Duodenal mucosa (tissue), 2 donors: ENCODE results near the gene ZNF511.

ENCODE experiments used
- H3K27ac ChIP-seq: one replicate; pipeline ENCODE4 v1.7.0; 2013; ENCODE audit warnings: low read depth, low read length
- H3K27me3 ChIP-seq, 2 donors: one replicate each; pipeline ENCODE4 v1.7.0; 2013; ENCODE audit warnings: low read length in 2 of 2, control low read depth in 1 of 2; ENCODE audit not compliant: insufficient read depth in 2 of 2, control insufficient read depth in 1 of 2
- H3K36me3 ChIP-seq, 2 donors: one replicate each; pipeline ENCODE4 v1.7.0; 2013; ENCODE audit warnings: low read length in 2 of 2, control low read depth in 1 of 2; ENCODE audit not compliant: insufficient read depth in 2 of 2, control insufficient read depth in 1 of 2
- H3K4me1 ChIP-seq, 2 donors: one replicate each; pipeline ENCODE4 v1.7.0; 2013; ENCODE audit warnings: low read length in 2 of 2, control low read depth in 1 of 2; ENCODE audit not compliant: insufficient read depth in 2 of 2, control insufficient read depth in 1 of 2
- H3K4me3 ChIP-seq, 2 donors: one replicate each; pipeline ENCODE4 v1.7.0; 2013; ENCODE audit warnings: low read length in 2 of 2, low read depth in 1 of 2
- H3K9ac ChIP-seq, 2 donors: one replicate each; pipeline ENCODE4 v1.7.0; 2013; ENCODE audit warnings: low read length in 2 of 2, low read depth in 1 of 2
- H3K9me3 ChIP-seq, 2 donors: one replicate each; pipeline ENCODE4 v1.7.0; 2013; ENCODE audit warnings: low read length in 2 of 2, control low read depth in 1 of 2; ENCODE audit not compliant: control insufficient read depth in 1 of 2

ZNF511 gene

DNA sequence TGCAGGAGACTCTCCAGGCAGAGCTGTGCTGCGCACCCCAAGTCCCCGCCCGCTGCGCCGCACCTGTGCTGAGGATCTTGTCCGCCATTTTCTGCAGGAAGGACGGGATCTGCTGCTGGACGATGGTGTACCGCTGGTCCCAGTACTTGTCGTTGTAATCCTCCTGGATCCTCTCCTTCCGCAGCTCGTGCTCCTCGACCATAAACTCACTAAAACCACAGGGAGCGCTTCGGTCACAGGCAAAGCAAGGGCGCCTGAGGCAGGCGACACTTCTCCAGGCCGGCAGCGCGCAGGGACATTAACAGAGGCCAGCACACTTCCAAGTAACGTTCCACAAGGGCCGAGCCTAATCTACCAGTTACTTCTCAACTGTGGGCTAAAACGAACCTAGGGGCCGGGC is 19.0 kb upstream of the ZNF511 start:
- no peak overlapping the region for H3K27ac ChIP-seq
- H3K4me1 ChIP-seq = no peaks in the 10 kb centered on the region
- no peaks in the 10 kb centered on the region for H3K9me3 ChIP-seq
- H3K4me3 ChIP-seq = no peak overlapping the region
- H3K36me3 ChIP-seq = peaks cover 38 to 80% of the 10 kb centered on the region in 2 donors
- H3K9ac ChIP-seq = no peak overlapping the region
- no peaks in the 10 kb centered on the region for H3K27me3 ChIP-seq

DNA sequence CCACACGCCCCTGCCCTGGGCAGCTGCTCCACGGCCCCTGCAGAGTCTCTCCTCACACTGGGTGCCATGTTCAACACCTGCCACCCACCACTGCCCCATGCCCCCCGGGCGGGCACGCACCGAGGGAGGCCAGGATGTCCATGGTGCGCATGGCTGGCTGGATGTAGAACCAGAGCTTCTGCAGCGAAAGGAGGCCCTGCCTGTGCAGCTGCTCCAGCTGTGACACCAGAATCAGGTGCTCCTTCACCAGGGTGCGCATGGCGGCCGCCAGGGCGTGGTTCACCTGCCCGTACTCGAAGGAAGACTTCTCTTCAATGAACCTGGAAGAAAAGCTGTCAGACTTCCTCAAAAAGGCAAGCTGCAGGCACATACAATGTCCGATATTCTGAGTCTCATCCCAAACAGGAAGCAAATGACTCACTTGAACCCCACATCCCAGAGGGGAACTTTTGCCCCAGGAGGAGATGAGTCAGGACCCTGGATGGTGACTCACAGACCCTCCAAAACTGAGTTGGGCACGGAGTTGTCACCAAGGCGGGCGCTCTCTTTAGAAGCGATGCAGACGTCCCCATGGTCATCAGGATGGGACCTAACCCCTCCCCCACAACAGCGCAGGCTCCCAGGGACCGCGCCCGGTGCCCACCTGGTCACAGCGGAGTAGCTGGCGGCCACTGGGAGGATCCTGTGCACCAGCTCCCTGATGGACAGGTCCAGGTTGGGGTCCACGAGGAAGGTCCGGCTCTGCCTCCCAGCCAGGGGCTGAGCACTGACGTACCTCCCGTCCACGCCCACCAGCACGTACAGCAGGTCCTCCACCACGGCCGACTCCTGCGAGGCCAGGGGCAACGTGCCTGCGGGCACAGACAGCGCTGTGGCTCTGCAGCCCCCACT is 15.6 kb upstream of the ZNF511 start:
- Histone ChIP-seq H3K27ac (no peak overlapping the region), H3K4me1 (no peaks in the 10 kb centered on the region), H3K9me3 (no peaks in the 10 kb centered on the region), H3K4me3 (no peak overlapping the region), H3K36me3 (peaks cover 30 to 85% of the 10 kb centered on the region in 2 donors), H3K9ac (no peak overlapping the region), H3K27me3 (no peaks in the 10 kb centered on the region)

DNA sequence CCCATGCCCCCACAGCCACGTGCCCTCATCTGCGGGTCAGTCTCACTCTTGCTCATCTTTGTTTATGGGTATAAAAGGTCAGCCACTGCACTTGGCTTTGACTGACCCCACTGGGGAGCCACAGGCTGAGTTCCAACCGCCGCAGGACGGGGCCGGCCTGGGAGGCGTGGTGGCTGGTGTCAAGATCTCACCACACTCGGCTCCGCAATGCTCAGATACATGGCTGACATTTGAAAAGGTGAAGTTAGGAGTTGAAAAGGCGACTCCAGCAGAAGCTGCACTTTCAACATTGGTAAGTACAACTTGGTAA is 14.9 kb upstream of the ZNF511 start:
- no peaks in the 10 kb centered on the region for H3K27me3 ChIP-seq
- no peak overlapping the region for H3K9ac ChIP-seq
- no peak overlapping the region for H3K27ac ChIP-seq
- no peak overlapping the region for H3K4me3 ChIP-seq
- H3K9me3 ChIP-seq = no peaks in the 10 kb centered on the region
- H3K36me3 ChIP-seq = peaks cover 36 to 85% of the 10 kb centered on the region in 2 donors
- H3K4me1 ChIP-seq = no peaks in the 10 kb centered on the region

DNA sequence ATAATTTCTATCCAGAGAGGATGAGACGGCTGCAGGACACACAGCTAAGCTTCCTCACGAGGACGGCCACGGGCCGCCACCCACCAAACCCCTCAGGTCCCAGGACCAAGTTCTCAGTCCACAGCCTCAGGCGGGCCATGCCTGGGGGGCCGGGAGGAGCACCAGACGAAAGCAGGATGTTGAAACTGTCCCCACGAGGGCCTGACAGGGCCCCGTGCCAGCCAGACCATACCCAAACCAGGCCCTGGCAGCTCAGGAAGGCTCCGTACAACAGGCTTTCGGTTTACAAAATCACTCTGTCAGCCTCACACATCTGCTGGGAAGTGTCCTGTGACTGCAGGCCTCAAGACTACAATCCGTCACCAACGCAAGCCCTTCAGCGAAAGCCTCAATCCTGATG is 14.5 kb upstream of the ZNF511 start:
- H3K27ac ChIP-seq = no peak overlapping the region
- no peaks in the 10 kb centered on the region for H3K9me3 ChIP-seq
- H3K36me3 ChIP-seq = peaks cover 39 to 85% of the 10 kb centered on the region in 2 donors
- H3K9ac ChIP-seq = no peak overlapping the region
- no peaks in the 10 kb centered on the region for H3K27me3 ChIP-seq
- H3K4me3 ChIP-seq = no peak overlapping the region
- H3K4me1 ChIP-seq = no peaks in the 10 kb centered on the region

DNA sequence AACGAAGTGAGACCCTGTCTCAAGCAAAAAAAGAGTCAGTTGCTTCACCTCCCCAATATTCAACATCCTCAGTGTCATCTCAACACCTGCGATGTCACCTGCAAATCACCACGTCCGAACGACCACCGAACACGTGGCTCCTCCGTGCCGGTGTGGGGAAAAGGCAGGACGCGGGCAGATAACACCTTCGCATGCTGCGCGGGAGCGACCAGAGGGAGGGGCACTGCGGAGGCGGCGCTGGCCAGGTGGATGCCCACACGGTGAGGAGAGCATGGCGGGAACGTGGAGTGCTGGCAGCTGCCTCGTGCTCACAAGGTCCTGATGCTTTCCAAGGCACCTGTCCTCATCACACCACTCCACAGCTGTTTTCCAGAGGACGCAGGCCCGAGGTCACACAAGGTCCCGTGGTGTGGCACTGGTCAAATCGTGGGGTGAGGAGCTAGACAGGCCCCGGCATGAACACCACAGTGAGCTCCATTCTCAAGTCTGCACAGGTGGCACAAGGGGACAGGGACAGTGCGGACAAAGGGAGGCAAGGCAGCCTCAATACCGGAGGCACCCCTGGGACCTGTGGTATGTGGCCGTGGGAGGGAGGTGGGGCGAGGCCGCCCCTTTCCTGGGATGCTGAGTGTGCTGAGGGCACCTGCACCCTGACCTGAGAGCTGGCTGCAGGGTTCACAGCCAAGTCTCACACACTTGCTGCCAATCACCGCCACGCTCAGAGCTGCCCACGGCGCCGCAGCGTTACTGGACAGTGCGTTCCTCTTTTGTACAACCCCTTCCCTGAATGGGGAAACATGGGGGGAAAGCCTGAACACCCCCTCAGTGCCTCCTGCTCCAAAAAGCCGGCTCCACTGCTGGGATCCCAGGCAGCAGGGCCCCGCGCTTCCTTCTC is 13.0 kb upstream of the ZNF511 start:
- Histone ChIP-seq H3K4me3 (no peak overlapping the region), H3K9ac (no peak overlapping the region), H3K27me3 (no peaks in the 10 kb centered on the region), H3K9me3 (no peaks in the 10 kb centered on the region), H3K4me1 (no peaks in the 10 kb centered on the region), H3K36me3 (peaks cover 48 to 87% of the 10 kb centered on the region in 2 donors), H3K27ac (no peak overlapping the region)

DNA sequence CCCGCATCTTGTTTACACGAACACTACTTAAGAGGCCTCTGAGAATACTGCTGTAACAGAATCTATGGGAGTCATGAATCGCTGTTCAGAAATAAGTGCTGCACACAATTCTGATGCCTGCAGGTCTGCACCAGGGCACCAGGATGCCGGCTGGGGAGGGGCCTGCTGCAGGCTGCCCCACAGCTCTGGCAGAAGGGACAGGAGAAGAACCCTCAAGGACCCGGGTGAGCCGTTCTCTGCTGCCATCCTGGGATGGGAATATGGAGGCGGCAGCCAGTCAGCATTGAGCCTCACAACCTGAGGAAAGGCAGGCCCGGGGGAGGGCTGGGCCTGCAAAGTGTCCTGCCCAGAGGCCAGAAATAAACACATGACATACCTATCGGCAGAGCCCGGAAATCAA is 11.2 kb upstream of the ZNF511 start:
- H3K36me3 ChIP-seq = peaks cover 49 to 88% of the 10 kb centered on the region in 2 donors
- H3K4me1 ChIP-seq = no peaks in the 10 kb centered on the region
- H3K9me3 ChIP-seq = no peaks in the 10 kb centered on the region
- H3K27ac ChIP-seq = no peak overlapping the region
- no peak overlapping the region for H3K4me3 ChIP-seq
- H3K9ac ChIP-seq = no peak overlapping the region
- H3K27me3 ChIP-seq = no peaks in the 10 kb centered on the region

DNA sequence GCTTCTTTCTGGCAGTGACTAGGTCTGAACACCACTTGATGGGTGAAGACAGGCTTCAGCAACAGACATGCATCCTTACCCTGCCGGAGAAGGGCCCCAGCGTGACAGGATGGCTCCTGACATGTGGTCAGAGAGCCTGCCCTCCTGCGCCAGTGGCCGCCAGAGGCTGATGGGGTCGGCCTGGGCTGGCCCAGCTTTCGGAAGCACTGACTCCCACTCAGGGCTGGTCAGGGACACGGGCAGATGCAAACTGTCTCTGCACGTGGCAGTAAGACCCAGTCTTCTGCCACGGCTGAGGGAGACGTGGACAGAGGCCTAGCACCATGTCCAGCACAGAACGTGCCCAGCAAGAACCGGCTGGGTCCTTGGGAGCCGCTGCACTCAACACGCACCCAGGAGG is 10.2 kb upstream of the ZNF511 start:
- Histone ChIP-seq H3K27ac (no peak overlapping the region), H3K36me3 (peaks cover 44 to 85% of the 10 kb centered on the region in 2 donors), H3K4me1 (no peaks in the 10 kb centered on the region), H3K4me3 (no peak overlapping the region), H3K9me3 (no peaks in the 10 kb centered on the region), H3K9ac (no peak overlapping the region), H3K27me3 (no peaks in the 10 kb centered on the region)

DNA sequence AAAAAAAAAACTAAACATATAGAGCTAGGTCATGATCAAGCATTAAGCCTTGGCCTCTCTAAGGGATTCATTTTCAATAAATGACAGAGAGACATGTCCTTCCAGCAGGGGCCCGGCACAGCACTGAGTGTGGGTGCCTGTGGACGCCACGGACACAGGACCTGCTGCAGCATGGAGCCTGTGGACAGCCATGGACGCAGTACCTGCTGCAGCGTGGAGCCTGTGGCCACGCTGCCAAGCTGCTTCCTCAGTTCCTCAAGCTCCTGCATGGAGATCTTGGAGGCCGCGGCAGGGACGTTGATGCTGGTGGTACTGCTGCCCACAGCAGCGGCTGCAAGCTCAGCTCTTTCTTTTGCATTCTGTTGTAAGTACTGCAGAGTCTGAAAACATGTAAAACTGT is 9.5 kb upstream of the ZNF511 start:
- Histone ChIP-seq H3K36me3 (peaks cover 38 to 77% of the 10 kb centered on the region in 2 donors), H3K9ac (no peak overlapping the region), H3K9me3 (no peaks in the 10 kb centered on the region), H3K27me3 (no peaks in the 10 kb centered on the region), H3K4me3 (no peak overlapping the region), H3K4me1 (no peaks in the 10 kb centered on the region), H3K27ac (no peak overlapping the region)

DNA sequence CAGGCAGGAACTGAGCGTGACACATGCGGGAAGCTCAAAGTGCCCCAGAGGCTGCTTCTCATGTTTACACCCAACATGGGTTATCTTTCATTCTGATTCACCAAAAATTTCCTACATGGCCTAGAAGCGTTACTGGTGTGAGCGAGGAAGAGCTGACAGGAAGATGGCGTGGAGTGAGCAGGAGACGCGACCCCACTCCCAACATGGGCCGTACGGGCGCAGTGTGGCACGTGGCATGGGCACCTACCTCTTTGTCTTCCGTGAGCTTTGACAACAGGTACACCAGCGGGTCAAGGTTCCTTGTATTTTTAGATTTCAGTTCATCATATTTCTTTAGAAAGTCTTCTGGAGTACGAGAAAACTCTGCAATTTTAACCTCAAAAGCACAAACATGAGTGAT is 9.0 kb upstream of the ZNF511 start:
- Histone ChIP-seq H3K27ac (no peak overlapping the region), H3K9me3 (no peaks in the 10 kb centered on the region), H3K4me1 (no peaks in the 10 kb centered on the region), H3K4me3 (no peak overlapping the region), H3K9ac (no peak overlapping the region), H3K27me3 (no peaks in the 10 kb centered on the region), H3K36me3 (peaks cover 36 to 72% of the 10 kb centered on the region in 2 donors)

DNA sequence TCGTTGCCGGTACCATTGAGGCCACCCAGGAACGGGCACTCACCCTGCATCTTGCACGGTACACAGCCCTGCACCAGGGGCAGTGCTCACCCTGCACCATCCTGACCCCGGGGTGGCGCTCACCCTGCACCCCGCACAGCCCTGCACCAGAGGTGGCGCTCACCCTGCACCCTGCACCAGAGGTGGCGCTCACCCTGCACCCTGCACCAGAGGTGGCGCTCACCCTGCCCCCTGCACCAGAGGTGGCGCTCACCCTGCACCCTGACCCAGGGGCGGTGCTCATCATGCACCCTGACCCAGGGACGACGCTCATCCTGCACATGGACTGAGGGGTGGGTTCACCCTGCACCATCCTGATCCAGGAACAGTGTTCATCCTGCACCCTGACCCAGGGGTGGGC is 6.5 kb upstream of the ZNF511 start:
- Histone ChIP-seq H3K9me3 (no peaks in the 10 kb centered on the region), H3K27me3 (no peaks in the 10 kb centered on the region), H3K4me1 (peaks cover 6 to 9% of the 10 kb centered on the region in 2 donors), H3K27ac (no peak overlapping the region), H3K36me3 (peaks cover 26 to 51% of the 10 kb centered on the region in 2 donors), H3K9ac (no peak overlapping the region), H3K4me3 (no peak overlapping the region)
